HG03060 (cell line): Measurements from ENCODE around the gene C17orf75.

Source experiments
- ATAC-seq: cut with Tn5 transposase; IDR thresholded peaks from one replicate; pipeline ENCODE4 v1.9.1; 2021; ENCODE audit warnings: low read depth, moderate number of reproducible peaks; ENCODE audit not compliant: unreplicated experiment

Gene C17orf75

DNA sequence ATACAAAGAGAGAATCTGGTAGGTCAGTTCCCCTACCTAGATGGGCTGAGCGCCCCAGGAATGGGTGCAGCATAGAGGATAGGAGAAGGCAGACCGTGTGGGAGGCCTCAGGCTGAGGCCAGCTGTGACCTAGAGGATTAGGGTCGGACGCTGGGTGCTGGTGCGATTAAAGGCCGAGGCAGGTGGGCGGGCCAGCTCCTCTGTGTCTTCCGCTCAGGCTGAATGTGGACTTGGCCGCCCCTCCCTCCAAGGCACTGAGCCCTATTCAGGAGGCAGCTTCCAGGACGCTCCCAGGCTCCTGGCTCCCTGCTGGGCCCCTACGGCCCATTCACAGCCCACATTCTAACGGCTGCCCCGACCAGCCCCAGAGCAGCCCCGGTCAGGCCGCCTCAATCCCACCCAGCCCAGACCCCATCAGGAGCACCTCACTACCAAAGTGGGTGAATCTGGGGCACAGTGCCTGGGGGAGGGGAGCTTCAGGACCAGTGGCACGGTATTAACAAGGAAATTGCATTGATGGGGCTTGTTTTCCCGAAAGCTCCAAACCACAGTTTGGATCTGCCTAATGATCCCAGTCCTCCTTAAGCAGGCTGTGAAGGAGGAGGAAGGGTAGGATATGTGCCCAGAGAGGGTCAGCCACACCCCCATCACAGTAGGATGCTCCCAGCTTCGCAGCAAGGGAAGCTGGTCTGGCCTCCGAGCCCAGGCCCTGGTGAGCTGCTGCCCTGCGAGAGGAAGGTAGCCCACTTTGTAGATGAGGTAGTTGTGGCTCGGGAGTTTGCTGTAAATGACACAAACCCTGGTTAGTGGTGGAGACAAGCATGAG lies 61.9 kb downstream of the C17orf75 start:
- ATAC-seq: no peak

- no peak for ATAC-seq
Observed at GRCh38 chr17:32278815-32279214, 63.2 kb downstream of the C17orf75 start.
